PFSK-1 (cell line): Measurements from ENCODE around the gene BCAS3.

ENCODE experiments used
- POLR2AphosphoS5 ChIP-seq: IDR thresholded peaks from 2 replicates; pipeline ENCODE4 v1.6.1; 2012; ENCODE audit warnings: low read depth, mild to moderate bottlenecking, control low read depth, low read length, moderate library complexity
- REST ChIP-seq, 2 experiments: IDR thresholded peaks; 2 replicates each; pipeline versions ENCODE4 v1.6.1 to v1.8.0; 2011 to 2012; ENCODE audit warnings: low read depth in 2 of 2, low read length in 2 of 2, control low read depth in 1 of 2, inconsistent platforms in 1 of 2, mild to moderate bottlenecking in 1 of 2, moderate library complexity in 1 of 2; ENCODE audit not compliant: insufficient read depth in 1 of 2
- TAF1 ChIP-seq: IDR thresholded peaks from 2 replicates; pipeline ENCODE4 v1.6.1; 2012; ENCODE audit warnings: low read length, control low read depth, borderline replicate concordance; ENCODE audit not compliant: insufficient read depth

- TF ChIP-seq REST (IDR thresholded peaks at IDR 0.05; ENCODE audit: insufficient read depth in 1 of 2, low read depth in 2 of 2, low read length in 2 of 2) (no peak), POLR2AphosphoS5 (no peak), TAF1 (no peak)
Observed at GRCh38 chr17:60704170-60704569, 26.5 kb downstream of the BCAS3 start.
